Ascending aorta (tissue), 2 donors: Measurements from ENCODE around the gene AFF3. TPM values are rescaled to one million over a fixed set of nuclear protein-coding genes. Genes with fewer than 3 reads are reported as not detected.

Experiments used
- DNase-seq, 2 donors: peaks; one replicate each; pipeline ENCODE4 v3.0.0-alpha.2; 2019; ENCODE audit warnings: low spot score in 2 of 2
- H3K27ac ChIP-seq, 2 donors: fragments of 200-600 bp; sonication (generic); one replicate each; pipeline ENCODE4 v1.5.1; 2016 to 2017; ENCODE audit warnings: mild to moderate bottlenecking in 1 of 2
- H3K27me3 ChIP-seq: fragments of 200-600 bp; sonication (generic); one replicate; pipeline ENCODE4 v1.5.1; 2017
- H3K36me3 ChIP-seq, 2 donors: fragments of 200-600 bp; sonication (generic); one replicate each; pipeline ENCODE4 v1.5.1; 2016
- H3K4me1 ChIP-seq, 2 donors: fragments of 200-600 bp; sonication (generic); one replicate each; pipeline ENCODE4 v1.5.1; 2016 to 2017; ENCODE audit warnings: mild to moderate bottlenecking in 1 of 2
- H3K4me3 ChIP-seq, 2 donors: fragments of 200-600 bp; sonication (generic); one replicate each; pipeline ENCODE4 v1.5.1; 2016 to 2017; ENCODE audit warnings: mild to moderate bottlenecking in 1 of 2
- H3K9me3 ChIP-seq, 2 donors: fragments of 200-600 bp; sonication (generic); one replicate each; pipeline ENCODE4 v1.5.1; 2016
- intact Hi-C: fragments of 100-400 bp; cut with DNase I; formaldehyde crosslinking; loops from one replicate; pipeline ENCODE4 v1.15.1; 2023
- total RNA-seq: library from RNA; depleted of rRNA; stranded (reverse); fragments of >200 nt; gene quantifications from one replicate; pipeline ENCODE4 v1.1.0, GENCODE V29; 2016
- TF ChIP-seq, protein P1 (sequence below), 3 experiments: fragments of 200-600 bp in 2 of 3; fragments of 450-650 bp in 1 of 3; sonication (generic) in 2 of 3; IDR thresholded peaks; one replicate each; pipeline ENCODE4 v1.5.1; 2016 to 2019; ENCODE audit warnings: antibody characterized with exemption in 3 of 3, mild to moderate bottlenecking in 1 of 3, moderate library complexity in 1 of 3

AFF3 gene
- total RNA-seq, 1 donor from 2014 or later: 7.1 TPM

DNA sequence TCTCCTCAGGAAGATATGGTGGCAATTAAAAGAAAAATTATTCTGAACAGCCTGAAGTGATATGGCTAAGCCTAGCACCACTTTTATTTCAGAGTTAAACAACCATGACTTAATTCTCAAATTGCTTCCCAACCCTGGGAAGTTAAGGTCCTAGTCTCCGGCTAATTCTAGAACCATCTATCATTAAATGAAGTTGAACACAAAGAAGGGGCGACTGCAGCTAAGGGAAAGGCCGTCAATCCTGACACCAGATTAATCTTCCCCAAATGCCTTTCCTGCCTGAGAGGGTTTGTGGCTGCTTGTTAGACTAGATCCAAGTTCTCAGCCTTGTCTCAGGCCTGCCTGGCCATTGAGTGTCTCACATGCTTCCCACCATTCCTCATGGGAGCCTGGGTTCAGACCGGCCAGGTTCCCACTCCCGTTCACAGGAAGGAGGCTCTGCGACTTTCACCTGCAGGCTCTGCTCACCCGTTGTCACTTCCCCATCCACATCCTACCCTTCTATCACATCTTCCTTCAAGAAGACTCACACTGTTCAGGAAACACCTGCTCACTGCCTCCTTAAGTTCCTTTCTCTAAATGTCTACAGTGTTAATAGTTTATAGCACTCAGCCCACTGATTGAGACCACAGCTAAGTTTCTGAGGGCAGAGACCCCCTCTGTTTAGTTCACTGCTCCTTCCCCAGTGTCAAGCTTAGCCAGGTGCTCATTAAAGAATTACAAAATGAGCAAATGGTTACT is 369.6 kb downstream of the AFF3 start:
- H3K27me3 ChIP-seq: no peaks in the 10 kb centered on the region
- no peaks in the 10 kb centered on the region for H3K36me3 ChIP-seq
- H3K4me1 ChIP-seq: no peaks in the 10 kb centered on the region
- no peak overlapping the region for H3K27ac ChIP-seq
- TF ChIP-seq, protein P1, sequence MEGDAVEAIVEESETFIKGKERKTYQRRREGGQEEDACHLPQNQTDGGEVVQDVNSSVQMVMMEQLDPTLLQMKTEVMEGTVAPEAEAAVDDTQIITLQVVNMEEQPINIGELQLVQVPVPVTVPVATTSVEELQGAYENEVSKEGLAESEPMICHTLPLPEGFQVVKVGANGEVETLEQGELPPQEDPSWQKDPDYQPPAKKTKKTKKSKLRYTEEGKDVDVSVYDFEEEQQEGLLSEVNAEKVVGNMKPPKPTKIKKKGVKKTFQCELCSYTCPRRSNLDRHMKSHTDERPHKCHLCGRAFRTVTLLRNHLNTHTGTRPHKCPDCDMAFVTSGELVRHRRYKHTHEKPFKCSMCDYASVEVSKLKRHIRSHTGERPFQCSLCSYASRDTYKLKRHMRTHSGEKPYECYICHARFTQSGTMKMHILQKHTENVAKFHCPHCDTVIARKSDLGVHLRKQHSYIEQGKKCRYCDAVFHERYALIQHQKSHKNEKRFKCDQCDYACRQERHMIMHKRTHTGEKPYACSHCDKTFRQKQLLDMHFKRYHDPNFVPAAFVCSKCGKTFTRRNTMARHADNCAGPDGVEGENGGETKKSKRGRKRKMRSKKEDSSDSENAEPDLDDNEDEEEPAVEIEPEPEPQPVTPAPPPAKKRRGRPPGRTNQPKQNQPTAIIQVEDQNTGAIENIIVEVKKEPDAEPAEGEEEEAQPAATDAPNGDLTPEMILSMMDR (IDR thresholded peaks at IDR 0.05): no peak
- intact Hi-C loops: no loop called here
- H3K4me3 ChIP-seq: no peak overlapping the region
- no peaks in the 10 kb centered on the region for H3K9me3 ChIP-seq
- no peak for DNase-seq

DNA sequence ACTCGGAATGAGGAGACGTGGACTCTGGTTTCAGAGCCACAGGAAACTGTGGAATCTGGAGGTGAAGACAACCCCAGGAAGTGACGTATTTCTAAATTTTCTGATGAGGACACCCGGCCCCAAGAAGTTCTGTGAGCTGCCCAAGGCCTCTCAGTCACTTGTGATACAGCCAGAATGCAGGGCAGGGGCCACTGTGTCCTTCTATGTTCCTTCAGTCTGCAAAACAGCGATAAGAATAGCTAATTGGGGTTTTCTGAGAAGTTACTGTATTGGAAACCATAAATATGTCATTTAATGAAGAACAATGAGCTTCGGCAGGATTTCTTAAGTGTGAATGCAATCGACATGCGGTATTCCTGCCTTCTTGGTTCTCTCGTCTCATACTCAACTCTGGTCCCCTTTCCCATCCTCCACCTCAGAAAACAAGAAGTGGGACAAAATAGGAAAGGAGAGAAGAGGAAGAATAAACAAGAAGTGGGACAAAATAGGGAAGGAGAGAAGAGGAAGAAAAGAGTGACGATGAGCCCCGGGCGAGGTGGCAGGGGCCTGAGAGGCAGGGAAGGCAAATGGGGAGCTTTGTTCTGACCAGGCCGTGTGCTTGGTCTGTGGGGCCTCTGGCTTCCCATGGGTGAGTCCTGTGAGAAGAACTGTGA is 370.6 kb downstream of the AFF3 start:
- Histone ChIP-seq H3K4me1 (no peaks in the 10 kb centered on the region), H3K27ac (no peak overlapping the region), H3K27me3 (no peaks in the 10 kb centered on the region), H3K36me3 (no peaks in the 10 kb centered on the region), H3K9me3 (no peaks in the 10 kb centered on the region), H3K4me3 (no peak overlapping the region)
- DNase-seq: no peak
- TF ChIP-seq, protein P1 (IDR thresholded peaks at IDR 0.05): no peak
- intact Hi-C loops: no loop called here

DNA sequence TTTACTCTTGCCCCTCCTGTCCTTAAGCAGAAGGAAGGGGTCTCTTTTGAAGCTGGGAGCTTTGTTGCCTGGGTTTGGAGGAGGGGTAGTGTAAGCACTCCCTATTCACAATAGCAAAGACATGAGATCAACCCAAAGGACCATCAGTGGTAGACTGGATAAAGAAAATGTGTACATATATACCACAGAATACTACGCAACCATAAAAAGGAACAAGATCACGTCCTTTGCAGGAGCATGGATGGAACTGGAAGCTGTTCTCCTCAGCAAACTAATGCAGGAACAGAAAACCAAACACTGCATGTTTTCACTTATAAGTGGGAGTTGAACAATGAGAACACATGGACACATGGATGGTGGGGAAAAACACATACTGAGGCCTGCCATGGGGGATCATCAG is 371.5 kb downstream of the AFF3 start:
- no peaks in the 10 kb centered on the region for H3K36me3 ChIP-seq
- intact Hi-C loops: no loop called here
- H3K27ac ChIP-seq: no peak overlapping the region
- TF ChIP-seq, protein P1 (IDR thresholded peaks at IDR 0.05): no peak
- DNase-seq: no peak
- H3K9me3 ChIP-seq: no peaks in the 10 kb centered on the region
- H3K4me1 ChIP-seq: no peaks in the 10 kb centered on the region
- H3K4me3 ChIP-seq: no peak overlapping the region
- H3K27me3 ChIP-seq: no peaks in the 10 kb centered on the region

DNA sequence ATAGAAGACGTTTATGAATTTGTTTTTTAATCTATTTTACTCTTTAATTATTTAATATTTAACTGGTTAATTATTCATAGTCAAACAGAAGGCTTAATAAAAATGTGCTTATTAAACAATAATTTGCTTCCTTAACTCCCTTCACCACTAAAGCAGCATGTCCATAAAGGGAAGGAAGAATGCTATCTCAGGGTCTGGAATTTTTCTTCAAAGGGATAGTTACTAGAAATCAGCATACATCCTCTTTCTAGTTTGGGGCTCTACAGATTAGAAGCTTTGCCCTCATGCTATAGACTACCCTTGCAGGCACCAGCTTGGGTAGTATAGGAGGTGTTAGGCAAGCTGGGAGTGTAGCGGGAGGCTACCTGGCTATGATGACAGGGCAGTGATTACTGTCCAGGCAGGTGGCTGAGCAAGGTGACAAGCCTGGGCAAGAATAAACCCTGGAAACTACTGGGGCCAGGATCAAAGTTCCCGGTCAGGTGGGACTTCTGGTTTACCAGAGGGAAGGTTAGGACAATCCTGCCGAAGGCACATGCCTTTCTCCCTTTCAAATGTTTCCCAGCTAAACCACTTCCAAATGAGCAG is 376.6 kb downstream of the AFF3 start:
- Histone ChIP-seq H3K27ac (no peak overlapping the region), H3K27me3 (no peaks in the 10 kb centered on the region), H3K36me3 (no peaks in the 10 kb centered on the region), H3K4me3 (no peak overlapping the region), H3K4me1 (no peaks in the 10 kb centered on the region), H3K9me3 (no peaks in the 10 kb centered on the region)
- intact Hi-C loops: no loop called here
- TF ChIP-seq, protein P1 (IDR thresholded peaks at IDR 0.05): no peak
- no peak for DNase-seq

DNA sequence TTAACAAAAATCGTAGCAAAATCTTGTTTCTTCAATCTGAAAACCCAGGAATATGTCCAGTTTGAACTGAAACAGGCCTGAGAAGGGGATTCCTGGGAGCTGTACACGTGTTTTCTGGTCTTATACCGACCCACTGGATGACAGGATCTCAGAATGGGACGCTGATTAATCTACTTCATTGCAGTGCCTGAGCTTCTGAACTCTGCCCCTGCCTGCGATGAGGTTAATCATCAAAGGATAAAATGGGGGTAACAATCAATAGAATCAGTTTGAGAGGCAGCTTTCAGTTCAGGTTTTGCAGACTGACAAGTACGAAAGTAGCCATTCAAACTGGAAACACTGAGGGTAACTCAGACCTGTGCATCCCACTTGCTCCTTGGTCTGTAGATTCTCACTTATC is 378.6 kb downstream of the AFF3 start:
- no peak overlapping the region for H3K27ac ChIP-seq
- no peaks in the 10 kb centered on the region for H3K4me1 ChIP-seq

More for the DNA sequence above, 378.6 kb downstream of the AFF3 start:
- DNase-seq: no peak
- intact Hi-C loops: no loop called here
- no peaks in the 10 kb centered on the region for H3K9me3 ChIP-seq
- no peaks in the 10 kb centered on the region for H3K36me3 ChIP-seq
- no peak overlapping the region for H3K4me3 ChIP-seq
- TF ChIP-seq, protein P1 (IDR thresholded peaks at IDR 0.05): no peak
- H3K27me3 ChIP-seq: no peaks in the 10 kb centered on the region
